GM19463 (cell line): Measurements from ENCODE around the gene OR4E2.
"Not testable (repeated sequence)": the region's sequence is repeated elsewhere in the genome, so short reads cannot be mapped to it uniquely, and the experiment has no call there.

Experiments used
- ATAC-seq: cut with Tn5 transposase; IDR thresholded peaks from one replicate; pipeline ENCODE4 v1.9.1; 2021; ENCODE audit warnings: mild to moderate bottlenecking, moderate library complexity; ENCODE audit not compliant: unreplicated experiment

The OR4E2 gene, protein sequence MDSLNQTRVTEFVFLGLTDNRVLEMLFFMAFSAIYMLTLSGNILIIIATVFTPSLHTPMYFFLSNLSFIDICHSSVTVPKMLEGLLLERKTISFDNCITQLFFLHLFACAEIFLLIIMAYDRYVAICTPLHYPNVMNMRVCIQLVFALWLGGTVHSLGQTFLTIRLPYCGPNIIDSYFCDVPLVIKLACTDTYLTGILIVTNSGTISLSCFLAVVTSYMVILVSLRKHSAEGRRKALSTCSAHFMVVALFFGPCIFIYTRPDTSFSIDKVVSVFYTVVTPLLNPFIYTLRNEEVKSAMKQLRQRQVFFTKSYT

DNA sequence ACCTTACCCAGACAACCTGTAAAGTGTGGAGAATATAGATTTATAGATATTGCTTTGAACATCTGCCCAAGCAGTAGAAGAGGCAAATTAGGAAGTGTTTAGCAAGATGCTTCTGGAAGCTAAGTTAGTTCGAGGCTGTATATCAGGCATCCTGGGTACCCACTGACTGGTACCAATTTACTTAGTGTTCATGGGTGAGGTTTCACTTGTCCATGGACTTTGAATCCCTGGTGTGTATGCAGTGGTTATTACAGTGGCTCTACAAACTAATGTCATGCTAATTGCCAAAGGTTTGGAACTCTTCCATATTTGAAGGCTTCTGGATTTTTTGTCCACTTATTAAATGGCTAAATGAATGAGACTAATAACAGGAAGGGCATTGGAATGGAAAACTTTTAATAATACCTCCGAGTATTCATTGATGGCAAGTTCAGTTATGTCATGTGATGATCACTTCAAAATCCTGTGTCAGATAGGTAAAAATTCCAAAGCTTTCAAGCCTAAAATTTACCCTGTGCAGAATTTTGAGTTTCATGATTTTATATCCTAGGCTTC, at the start of gene OR4E2:
TSS of gene OR4E2 (plus strand) at position 505 of the 555 bp plus-strand sequence. CDS start 11,248 bp downstream, outside the sequence.
- no peak for ATAC-seq

DNA sequence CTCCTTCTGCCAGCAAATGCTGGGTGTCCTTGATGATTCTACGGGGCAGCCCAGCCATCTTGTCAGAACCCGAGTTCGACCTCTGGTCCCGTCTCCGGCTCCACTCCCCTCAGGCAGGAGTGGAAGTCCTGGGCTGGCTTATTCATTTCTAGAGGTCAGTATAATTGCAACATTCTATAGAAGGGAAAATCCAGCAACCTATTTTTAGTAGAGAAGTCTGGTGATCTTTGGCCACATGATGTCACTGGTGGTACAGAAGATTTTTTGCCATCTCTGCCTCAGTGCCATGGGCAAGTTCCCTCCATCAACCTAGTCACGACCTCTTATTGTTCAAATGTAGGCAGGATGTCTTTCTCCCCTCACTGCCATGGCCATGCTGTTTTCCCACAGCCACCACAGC, 41.3 kb upstream of the OR4E2 start:
- no peak for ATAC-seq

DNA sequence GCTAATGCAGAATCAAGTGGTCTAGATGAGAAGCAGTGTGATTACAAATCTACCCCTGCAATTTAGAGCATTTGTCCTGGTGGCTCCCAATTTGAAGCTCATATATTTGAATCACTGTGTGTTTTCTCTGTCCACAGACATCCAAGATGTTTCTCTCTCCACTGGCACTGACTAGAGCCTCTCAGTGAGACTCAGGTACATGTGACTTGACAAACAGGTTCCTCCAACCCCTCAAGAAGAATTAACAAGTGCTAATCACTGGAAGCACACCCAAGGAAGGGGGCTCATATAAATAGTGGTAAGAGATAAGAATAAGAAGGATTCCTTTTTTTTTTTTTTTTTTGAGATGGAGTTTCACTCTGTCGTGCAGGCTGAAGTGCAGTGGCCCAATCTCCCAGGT, 39.4 kb upstream of the OR4E2 start:
- ATAC-seq, result no peak

DNA sequence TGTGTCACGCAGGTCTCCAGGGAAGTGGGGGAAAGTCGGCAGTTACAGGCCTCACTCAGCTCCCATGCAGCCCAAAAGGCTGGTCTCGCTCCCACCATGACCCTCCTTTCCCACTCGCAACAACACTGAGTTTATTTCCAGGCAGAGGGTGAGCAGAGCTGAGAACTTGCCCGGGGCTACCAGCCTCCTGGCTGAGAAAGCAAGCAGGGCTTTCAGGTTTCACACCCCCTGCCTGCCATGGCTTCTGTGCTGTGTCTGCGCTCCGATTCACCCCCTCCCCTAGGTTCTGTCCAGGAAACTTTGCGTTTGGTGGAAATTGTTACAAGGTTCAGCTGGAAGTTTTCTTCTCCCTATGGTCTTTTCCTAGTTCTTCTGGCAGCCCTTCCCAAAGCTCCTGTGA, 36.0 kb upstream of the OR4E2 start:
- ATAC-seq, result no peak

DNA sequence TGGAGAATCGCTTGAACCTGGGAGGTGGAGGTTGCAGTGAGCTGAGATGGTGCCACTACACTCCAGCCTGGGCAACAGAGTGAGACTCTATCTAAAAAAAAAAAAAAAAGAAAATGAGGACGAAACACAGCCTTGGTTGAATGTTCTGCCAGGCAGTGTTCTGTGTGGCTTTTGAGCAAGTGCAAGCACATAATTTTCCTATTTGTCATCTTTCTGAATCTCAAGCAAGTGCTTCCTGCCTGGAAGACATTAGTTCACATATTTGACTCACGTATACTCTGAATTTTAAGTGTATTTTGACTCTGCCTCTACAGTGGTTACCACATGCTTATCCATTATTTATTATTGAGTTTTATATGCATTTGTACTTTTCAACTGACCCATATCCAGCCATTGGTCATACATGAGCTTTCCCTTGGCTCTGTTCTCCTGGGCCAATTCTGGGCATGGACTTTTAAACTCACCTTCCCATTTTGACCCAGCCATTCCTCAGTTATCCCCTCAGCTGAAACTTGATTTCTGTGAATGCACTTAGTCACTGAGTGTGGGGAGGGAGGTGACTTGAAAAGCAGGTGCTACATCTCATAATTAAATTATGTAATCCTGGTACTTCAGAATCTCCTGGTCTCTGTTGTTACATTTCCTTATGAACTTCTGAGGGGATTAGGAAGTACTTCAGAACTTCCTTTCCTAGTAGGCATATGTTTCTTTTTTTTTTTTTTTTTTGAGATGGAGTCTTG, 27.0 kb upstream of the OR4E2 start:
- no peak for ATAC-seq

DNA sequence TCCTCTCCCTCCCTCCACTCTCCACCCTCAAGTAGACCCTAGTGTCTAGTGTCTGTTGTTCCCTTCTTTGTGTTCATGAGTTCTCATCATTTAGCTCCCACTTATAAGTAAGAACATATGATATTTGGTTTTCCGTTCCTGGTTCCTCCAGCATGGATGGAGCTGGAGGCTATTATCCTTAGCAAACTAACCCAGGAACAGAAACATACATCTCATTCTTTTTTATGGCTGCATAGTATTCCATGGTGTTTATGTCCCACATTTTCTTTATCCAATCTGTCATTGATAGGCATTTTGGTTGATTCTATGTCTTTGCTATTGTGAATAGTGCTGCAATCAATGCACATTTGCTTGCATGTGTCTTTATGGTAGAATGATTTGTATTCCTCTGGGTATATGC, 23.1 kb upstream of the OR4E2 start:
- ATAC-seq, result not testable (repeated sequence)

DNA sequence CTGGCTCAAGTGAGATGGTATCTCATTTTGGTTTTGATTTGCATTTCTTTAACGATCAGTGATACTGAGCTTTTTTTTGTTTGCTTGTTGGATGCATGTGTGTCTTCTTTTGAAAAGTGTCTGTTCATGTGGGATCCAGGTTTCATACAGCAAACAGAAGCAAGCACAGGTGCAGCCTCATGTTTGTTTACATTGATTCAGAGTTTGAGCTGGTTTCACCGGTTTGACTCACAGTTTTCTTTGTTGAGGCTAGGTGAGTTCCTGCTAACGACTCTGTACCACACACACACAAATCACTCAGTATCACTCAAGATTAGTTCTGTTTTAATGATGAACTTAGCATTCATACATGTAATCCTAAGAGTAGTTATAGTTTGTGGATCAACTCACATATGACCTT, 22.6 kb upstream of the OR4E2 start:
- no peak for ATAC-seq

DNA sequence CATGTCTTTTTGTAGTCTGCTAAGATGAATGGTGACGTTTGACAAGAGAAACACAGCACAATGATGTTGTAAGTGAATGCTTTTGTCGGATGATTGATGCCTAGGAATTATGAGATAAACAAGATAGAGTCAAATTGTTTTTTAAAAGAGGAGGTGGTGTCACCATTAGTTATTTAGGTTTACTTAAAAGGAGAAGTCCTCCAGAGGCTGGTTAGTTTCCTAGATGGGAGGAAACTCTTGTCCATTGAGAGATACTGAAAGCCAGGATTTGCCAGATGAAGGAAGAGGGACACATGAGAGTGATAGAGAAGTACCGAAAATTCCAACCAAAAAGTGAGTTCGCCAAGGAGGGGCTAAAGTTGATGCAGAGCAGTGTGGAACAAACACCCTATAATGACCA, 18.8 kb upstream of the OR4E2 start, which contains the start of gene OR10G2:
TSS of gene OR10G2 (minus strand) at position 101 of the 400 bp plus-strand sequence. CDS start at position 3, 98 bp downstream.
- no peak for ATAC-seq

DNA sequence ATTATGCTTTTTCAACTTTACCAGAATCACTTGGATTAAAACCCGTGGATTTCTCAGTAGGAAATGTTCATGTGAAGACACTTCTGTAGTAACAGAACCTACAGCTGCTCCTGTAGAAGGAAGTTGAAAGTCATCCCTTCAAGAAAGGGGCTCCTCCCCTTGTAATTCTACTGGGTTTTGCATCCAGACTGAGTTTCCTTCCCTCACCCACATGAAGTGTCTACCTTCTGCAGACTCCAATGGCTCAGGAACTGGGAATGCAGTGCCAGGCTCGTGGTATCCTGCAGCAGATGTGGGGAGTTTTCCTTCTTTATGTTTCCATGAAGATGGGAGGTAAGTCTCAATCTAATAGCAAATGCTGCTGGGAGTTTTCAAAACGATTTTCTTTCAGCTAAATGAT, 11.0 kb upstream of the OR4E2 start:
- ATAC-seq, result no peak

DNA sequence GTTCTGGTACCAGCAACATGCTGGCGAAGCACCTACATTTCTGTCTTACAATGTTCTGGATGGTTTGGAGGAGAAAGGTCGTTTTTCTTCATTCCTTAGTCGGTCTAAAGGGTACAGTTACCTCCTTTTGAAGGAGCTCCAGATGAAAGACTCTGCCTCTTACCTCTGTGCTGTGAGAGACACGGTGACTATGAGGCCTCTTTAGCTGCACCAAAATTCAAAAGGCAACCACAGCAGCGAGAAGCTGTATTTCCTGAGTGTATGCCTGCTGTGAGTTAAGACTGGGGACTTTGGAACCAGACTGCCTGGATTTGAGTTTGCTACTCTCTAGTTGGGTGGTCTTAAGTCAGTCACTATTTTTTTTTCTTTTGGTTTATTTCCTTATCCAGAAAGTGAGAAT, 10.2 kb upstream of the OR4E2 start:
- ATAC-seq, result no peak

DNA sequence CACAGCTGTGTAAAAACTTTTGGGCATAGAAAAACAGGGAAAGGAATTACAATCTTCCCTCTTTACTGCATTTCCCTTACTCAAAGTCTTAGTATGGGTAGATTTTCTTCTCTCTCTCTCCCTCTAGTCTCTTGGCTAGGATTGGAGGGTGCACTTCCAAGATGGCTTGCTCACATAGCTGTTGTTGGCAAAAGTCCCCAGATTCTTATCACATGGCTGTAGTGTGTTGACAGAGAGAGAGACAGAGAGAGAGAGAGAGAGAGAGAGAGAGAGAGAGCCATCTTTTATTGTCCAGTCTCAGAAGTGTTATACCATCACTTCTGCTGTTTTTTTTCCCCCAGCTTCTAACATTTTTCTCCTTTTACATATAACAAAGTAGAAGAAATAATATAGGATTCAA, 6.3 kb upstream of the OR4E2 start:
- ATAC-seq, result no peak

DNA sequence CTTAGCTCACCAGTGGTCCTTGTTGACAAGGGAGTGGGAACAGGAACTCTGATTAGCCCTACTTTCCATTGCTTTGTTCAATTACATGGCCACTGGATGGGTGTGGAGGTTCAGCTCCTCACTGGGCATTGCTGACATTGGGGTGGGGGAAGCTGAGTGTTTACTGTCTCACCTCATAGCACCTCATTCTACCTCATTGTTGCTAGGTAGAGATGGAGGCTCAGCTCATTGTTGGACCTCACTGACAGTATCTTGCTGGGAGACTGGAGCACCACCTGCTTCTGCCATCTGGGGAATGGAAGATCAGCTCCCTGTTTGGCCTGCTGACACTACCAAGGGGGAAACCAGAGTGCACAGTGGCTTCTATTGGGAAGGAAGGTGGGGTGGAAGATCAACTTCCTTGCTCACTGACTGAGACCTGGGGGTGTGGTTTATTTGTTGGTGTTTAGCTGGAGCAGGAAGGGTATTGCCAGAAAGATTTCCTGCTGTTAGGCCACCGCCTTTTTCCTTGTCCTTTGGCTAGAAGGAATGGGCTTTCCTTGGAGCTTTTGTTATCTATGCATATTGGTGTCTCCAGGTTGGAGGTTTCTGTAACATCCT, 1.3 kb upstream of the OR4E2 start:
- ATAC-seq, result no peak

DNA sequence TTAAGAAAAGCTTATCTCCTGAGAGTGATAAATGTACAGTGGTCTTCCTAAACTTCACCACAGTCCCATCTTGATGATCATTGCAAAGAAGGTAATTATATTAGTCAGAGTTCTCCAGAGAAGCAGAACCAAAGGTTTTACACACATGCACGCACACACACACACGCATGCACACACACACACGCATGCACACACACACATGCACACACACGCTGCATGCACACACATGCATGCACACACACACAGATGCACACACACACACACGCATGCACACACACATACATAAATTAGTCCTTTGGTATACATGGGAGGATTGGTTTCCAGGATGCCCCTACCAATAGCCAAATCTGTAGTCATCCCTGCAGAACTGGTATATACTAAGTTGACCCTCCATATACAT, 580 bp downstream of the OR4E2 start:
- no peak for ATAC-seq

DNA sequence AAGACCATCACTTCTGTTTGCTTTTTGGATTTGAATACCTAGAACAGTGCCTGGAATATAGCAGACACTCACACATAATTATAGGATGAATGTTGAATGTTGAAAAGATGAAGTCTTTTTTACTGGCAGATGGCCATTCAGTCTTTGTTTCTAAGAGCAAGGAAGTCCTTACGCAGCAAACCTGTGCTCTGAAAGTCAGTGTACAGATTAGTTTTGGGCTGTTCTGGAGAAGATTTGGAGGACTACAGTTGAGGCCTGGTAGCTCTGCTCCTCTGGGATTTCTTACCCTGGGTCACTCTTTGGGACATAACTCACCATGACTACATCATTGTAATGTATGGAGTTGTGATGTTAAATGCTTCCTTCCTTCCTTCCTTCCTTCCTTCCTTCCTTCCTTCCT, 3.3 kb downstream of the OR4E2 start:
- no peak for ATAC-seq

DNA sequence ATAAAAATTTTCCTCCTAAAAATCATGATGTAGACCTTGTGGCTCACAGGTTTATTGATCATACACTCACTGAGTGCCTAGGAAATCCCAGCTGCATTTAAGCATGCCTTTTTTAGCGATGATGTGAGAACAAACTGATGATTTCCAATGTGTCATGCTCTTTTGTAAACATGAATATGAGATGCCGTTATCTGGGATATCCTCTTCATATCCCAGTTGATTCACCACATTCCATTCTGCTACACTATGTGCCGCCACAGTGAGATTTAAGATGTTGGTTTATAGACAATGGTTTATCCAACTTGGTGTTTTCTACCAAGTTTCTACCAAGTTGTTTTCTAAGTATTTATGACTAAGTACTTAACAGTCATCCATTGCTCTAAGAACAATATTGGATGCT, 14.7 kb downstream of the OR4E2 start:
- ATAC-seq, result no peak

DNA sequence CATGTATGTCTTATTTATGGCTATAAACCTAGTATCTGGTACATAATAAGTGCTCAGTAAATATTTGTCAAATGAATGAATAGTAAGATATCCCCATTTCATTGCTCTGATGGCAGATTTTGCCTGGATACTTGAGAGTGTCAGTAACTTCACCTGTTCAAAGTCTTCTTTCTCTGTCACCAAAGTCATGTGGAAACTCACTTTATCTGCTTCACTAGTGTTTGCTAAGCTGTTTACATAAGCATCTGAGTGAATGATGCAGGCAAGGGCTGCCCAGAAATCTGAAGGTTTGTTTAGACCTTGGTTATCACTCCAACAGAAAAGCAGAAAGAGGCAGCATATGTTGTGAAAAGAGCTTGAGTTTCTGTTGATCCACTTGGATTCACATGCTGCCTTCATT, 15.6 kb downstream of the OR4E2 start:
- ATAC-seq, result no peak

DNA sequence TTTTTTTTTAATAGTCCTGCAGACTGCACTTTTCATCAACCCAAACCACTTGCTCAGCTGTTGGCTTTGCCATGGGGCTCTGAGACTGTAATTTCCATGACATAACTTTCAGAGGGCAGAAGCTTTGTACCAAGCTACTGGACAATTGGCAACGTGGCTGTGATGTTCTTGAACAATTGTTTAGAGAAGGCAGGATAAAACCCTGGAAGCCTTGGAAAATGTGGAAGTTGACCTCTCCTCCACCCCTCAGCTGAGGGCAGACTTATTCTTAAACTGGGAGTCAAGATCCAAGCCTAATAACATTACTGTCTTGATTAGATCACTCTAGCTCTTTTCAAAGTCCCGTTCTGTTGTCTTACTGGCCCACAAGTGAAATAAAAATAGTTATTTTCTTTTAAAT, 17.7 kb downstream of the OR4E2 start:
- no peak for ATAC-seq

DNA sequence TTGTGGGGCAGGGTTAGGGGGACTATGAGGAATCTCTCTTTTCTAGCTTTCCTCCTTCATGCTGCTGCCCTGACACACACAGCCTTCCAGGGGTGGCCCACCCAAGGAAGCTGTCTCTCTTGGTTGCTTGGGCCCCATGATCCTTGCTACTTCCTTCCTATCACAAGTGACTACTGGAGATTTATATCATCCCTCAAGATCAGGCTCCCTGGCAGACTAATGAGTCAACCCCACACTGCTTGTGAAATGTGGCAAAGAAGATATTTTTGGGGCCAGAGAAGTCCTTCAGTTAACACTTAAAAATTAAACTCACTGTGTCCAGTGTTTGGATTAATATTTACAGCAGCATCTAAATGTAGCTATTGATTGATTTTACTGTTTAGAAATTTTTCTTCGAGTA, 18.5 kb downstream of the OR4E2 start:
- no peak for ATAC-seq

DNA sequence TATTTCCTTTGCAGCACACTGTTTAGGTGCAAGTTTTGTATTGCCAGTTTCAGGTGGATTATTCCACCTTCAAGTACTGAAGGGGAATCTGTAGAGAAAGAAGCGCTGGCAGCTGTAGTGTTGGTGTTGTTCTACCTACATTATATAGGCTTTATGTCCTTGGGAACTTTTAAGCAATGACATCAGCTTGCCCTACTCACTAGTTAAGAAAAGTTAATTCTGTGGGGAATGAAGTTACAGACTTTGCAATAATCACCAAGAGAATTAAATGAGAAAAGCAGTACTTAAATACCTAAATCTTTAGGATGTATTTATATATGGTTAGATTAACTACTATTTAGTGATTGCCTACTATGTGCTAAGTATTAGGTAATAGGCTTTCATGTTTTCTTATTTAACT, 20.1 kb downstream of the OR4E2 start, which contains the start of gene OR4E1:
TSS of gene OR4E1 (minus strand) at position 101 of the 400 bp plus-strand sequence. CDS start 2,883 bp downstream, outside the sequence.
- ATAC-seq, result no peak

DNA sequence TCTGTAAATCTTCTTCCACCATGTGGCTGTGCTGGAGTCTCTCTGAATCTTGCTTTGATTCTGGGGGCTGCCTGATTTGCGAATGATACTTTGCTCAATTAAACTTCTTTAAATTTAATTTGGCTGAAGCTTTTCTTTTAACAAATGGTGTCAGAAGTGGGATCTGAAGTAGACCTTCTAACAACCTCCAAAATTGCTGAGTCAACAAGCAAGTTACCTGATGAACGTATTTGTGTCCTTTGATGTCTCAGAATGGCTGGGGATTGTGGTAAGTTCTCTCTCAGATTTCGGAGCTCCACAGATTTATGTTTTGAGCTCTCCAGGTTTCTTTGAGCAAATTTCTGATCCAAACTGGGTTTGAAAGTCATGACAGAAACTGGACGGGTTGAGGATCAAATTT, 21.9 kb downstream of the OR4E2 start:
- no peak for ATAC-seq

DNA sequence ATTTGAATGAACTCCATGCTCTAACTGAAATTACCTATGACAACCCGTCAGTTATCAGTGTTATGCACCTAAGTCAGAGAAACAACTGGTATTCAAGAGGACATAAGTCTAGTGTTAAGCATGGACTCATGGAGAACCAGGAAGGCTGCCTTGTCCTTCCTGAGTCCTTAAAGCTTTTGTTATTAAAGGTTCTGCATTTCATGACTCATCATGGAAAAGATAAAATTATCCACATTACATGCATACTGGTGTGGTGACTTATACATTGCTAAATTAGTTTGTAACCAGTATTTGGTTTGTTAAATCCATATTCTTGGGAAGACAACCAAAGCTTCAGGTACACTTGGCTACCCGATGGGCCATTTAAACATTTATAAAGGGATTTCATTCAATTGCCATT, 26.4 kb downstream of the OR4E2 start:
- no peak for ATAC-seq

DNA sequence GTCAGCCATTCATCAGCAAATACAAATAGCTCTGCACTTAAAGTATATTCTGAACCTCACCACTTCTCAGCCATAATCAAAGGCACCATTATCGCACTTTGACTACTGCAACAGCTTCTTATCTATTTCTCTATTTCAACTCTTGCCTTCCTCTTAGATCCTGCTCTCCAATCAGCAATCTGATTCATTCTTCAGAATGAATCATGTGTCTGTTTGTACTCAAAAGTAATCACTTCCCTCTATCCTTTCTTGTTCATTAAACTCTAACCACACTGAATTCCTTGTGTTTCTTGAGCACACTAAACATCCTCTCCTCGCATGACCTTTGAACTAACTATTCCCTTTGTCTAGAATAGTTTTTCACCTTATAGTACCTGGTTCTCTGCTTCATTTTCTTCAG, 32.8 kb downstream of the OR4E2 start:
- no peak for ATAC-seq
